HG03095 (cell line): ENCODE data around the gene MBP.
"Not testable (repeated sequence)": the region's sequence is repeated elsewhere in the genome, so short reads cannot be mapped to it uniquely, and the experiment has no call there.

Experiments used
- ATAC-seq: cut with Tn5 transposase; IDR thresholded peaks from one replicate; pipeline ENCODE4 v1.9.1; 2021; ENCODE audit warnings: moderate library complexity; ENCODE audit not compliant: unreplicated experiment

Gene MBP

DNA sequence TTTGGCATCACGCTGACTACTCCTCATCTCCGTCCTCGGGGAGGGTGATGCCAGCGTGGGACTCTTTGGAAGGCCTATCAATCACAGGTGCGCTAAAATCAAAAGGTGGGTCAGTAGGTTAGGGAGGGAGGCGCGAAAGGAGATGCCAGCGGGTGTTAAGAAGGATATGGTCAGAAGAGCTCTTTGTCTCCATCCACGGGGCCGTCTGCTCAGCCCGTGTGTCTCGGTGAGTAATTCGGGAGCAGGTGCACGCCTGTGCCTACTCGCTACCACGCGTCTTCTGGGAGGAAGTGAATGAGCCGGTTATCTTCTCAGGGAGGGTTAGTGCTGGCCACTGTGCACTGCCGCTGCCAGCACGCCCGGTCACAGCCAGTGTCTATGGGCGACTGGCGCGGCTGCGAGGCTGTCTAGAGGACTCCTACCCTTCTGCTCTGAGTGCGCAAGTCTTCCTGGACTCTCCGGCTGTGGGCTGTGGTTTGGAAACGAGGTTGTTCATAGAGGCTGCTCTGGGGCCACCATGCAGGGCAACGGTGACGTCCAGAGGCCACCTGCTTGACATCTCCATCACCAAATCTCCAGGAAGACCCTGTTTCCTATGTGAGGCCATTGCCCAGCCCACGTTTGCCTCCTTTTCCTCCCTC, 153.4 kb downstream of the MBP start:
- ATAC-seq, result no peak

DNA sequence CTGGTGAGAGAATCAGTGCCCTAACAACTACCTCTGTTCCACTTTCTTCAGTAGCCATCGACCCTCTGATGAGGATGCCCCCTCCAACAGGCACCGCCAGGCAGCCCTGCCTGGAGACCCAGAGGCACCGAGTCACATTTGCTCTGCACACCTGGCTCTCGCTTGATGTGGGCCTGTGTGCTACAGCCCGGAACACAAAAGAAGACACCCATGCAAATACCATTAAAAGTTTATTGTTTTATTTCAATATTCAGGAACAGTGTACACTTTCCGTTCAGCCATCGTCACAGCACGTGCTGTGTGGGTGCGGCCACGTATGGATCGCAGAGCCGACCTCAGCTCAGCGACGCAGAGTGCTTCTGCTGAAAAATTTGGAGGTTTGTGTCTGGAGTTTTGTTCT, 154.0 kb downstream of the MBP start:
- ATAC-seq, result no peak

DNA sequence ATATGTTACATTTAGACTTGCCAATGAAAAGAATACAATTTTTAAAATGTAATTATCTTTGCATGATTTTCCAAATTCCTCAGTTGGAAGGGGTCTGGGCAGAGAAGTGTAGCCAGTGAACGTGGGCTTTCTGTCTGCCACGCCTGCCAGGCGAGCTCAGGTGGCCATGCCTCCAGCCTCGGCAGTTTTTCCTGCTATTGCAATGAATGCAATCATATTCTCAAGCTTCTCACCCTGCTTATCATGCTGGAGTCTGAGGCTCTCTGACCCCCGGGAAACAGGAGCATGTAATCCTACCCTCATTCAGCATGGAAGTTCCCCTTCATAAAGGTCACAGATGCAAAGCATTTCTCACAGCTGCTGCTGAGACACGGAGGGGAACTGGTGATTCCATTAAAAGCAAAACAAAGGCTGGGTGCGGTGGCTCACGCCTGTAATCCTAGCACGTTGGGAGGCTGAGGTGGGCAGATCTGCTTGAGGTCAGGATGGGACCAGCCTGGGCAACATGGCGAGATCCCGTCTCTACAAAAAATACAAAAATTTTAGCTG, 154.8 kb downstream of the MBP start:
- ATAC-seq, result no peak

DNA sequence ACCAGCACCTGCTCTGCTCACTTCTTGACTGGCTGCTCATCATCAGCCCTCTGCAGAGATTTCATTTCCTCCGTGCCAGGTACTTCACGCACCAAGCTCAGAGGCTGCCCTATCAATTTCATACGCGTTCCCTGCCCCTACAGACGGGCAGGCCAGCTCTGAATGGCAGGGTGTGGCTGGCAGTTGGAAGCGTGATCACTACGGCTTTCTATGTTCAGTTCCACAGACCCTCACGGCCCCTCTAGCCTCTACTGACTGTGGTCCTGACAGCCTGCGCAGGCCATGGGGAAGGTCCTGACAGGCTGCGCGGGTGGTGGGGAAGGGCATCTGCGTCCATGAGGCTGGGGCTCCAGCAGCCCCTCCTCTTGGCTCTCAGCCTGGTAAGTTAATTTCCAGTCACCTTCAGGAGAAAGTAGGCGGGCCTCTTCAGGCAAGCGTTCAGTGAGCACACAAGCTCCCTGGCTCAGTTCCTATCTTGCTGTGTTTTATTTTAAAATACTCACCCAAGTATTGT, 155.4 kb downstream of the MBP start:
- ATAC-seq, result no peak

DNA sequence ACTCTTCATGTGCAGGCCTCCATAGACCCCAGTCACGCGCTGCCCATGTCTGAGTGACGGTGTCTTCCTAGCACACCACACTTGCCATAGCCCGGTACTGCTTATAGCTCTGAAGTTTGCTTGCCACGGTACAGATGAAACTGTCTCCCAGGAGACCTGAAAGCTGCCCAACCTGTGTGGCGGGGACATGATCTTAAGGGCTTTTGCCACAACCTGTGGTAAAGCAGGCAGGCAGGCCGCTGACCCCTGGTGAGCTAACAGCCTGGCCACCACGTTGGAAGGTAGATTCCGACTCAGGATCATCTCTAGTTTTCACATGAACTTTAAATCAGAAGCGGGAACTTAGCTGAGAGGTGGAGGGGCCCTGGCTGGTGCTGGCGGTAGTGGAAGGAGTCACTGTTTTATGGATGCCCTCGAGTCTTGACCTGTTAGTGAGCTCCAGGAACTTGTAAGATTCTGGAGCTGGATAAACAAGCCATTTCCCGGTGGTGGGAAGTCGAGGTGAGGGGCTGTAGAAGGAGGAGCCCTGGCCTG, 156.9 kb downstream of the MBP start:
- ATAC-seq, result no peak

DNA sequence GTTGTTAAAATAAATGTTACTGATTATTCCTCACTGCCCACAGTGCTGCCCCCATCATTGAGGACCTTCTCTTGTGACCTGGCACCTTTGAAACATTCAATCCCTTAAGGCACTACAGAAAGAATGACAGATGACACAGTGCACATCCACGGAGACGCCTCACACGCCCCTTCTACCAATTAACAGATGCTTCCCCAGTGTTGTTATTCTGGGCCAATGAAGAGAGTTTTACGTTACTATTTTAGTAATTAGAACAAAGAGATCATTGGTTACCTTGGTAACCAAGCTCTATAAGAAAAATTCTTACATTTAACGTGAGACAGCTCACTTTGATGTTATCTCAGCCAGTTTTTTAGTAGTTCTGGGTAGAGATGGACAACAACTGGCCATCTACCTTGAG, 158.2 kb downstream of the MBP start:
- no peak for ATAC-seq

DNA sequence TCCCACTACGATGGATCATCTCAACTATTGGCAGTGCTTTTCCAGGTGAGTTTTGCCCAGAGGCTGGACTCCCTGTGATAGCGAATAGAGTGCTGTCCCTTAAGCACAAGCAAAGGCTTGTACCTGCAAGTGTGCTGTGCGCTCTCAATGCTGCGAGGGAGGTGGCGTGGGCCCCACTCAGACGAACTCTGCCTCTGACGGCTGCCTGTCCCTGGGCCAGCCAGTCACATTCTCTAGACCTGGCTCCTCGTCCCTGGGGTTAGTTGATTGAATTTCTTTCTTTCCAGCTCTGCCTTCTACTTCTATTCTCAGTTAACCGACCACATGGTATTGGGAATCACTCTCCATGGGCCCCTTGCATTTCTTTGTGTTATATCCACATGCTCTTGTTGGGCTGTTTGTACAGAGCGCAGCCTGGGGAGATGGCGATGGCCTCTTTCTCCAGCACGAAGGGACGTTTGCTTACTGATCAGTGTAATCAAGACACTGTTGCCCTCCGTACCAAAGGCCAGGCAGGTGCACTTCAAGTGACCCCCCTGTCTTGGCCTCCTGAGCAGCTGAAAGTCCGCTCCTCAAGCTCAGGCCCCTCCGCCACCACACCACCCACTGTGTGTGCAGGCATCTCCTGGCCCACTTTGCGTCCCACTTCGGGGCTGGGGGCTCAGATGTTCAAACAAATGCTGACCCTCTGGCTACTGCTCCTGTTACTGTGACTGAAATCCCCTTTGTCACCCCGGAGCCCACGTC, 158.9 kb downstream of the MBP start:
- ATAC-seq, result no peak

DNA sequence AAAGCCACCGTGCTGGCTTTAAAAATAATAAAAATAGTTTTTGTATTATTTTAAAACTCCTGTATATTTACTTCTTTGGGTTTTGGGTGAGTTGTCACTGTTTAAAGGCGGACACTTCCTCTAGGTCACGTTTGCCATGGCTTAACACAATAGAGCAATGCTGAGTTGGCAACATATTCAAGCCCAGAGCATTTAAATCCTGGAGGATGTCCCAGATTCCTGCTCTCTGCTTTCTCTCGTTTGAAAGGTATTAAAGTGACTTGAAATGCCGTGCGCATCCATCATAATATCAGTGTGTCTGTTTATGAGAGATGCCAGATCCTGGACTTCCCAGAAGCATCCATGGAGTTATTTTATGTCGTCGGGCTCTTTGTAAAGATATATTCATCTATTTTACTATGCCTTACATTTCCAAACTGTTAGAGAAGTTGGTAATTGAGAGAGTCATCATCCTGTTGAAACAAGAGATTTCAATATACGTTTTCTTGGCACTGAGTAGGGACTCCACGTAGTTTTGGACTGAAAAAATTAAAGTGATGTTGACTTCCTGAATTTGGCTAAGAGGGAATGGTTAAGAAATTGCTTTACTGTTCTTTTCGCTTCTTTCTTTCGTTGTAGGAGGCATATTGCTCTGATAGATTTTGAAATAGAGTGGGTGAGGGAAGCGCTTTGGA, 159.6 kb downstream of the MBP start:
- no peak for ATAC-seq

DNA sequence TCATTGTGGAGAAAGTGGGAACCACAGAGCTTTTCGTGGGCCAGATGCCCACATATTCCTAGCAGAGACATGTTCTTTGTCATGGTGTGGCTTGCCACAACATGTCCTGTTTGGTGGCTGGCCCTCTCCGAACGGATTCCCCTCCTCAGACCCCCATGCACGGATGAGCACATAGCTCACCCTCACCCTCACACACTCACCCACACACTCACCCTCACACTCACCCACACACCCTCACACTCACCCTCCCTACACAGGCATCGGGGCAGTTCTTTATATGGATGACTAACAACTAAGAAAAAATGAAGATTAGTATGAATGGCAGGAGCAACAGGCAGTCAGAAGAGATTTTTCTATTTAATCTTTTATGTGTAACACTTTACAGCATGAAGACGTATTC, 160.3 kb downstream of the MBP start:
- ATAC-seq, result no peak

DNA sequence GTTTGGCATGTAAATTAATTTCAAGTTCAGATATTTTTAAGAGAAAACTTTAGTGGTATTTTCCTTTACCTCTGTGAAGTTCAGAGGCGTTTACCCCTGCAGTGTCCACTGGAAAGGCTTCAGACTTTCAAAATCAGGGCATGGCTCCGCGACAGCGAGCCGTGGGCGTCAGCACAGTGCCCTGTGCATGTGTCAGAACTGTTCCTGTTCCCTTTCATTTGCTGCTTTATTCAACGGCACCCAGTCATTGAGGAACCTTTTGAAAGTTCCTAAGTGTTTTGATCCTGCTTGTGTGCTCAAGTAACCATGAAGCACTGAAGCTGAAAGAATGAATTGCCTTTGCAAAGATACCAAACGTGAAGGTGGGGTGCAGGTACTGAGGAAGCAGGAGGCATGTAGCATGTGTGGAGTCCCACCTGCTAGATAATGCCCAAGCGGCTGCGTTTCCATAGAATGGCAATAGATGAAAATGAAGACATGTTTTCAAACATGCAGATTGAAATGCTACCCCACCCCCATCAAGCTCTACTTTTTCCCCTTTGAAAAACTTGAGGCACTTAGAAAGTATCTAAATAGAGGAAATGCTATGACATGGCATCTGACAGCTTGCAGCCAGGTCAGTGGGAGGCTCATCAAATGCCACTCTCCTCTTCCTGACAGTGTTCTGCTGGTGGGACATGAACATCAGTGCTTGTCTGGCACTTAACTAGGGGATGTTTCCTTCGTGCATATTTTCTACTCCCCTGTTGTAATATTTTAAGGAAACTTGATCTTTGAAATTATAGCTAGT, 161.6 kb downstream of the MBP start:
- ATAC-seq, result no peak

DNA sequence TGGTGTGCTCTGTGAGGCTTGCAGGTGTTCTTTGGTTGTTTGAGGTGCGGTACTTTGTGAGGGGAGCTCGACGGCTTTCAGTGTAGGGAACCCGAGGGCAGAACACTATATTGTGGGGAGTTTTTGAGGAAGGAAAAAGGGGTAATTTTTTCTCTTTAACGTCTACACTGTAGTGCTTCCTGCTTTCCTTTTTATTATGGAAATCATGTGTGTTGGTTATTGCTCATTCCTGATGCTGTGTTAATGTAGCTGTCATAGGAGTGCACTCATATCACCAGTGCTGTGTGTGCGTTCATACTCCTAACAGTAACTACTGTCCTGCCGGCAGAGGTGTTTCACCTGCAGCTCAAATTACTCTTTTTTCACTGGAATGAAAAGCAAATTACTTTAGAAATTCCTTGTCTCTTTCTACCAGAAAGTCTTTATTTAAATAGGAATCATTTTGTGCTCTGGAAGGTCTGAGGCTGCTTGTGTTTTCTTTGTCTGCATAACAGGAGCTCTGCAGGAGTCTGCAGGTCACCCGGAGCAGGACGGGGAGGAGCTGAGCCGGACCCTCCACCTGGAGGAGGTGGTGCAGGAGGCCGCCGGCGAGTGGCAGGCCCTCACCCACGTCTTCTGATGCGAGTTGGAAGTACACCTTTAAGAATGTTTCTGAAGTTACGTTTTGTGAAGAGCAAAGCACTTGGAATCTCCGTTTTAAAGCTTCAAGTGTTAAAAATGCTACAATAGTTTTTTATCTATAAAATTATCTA, 164.7 kb downstream of the MBP start:
- ATAC-seq, result no peak

DNA sequence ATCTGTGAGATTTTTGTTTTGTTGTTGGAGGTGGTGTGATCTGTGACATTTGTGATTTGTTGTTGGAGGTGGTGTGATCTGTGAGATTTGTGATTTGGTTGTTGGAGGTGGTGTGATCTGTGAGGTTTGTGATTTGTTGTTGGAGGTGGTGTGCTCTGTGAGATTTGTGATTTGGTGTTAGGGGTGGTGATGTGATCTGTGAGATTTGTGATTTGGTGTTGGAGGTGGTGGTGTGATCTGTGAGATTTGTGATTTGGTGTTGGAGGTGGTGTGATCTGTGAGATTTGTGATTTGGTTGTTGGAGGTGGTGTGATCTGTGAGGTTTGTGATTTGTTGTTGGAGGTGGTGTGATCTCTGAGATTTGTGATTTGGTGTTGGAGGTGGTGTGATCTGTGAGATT, 165.3 kb downstream of the MBP start:
- not testable (repeated sequence) for ATAC-seq

DNA sequence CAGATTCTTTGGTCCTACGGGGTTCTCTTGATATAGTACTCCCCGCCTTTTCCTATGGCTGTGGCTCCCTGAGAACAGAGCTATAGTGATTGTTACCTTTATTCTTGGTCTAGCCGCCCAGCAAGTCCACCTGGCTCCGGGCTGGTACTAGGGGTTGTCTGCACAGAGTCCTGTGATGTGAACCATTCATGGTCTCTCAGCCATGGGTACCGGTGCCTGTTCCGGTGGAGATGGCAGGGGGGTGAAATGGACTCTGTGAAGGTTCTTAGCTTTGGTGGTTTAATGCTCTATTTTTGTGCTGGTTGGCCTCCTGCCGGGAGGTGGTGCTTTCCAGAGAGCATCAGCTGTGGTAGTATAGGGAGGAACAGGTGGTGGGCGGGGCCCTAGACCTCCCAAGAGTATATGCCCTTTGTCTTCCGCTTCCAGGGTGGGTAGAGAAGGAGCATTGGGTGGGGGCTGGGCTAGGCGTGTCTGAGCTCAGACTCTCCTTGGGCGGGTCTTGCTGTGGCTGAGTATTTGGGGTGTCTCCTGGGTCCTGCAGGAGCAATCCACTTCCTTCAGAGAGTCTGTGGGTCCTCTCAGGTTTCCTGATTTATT, 166.9 kb downstream of the MBP start:
- ATAC-seq, result not testable (repeated sequence)

DNA sequence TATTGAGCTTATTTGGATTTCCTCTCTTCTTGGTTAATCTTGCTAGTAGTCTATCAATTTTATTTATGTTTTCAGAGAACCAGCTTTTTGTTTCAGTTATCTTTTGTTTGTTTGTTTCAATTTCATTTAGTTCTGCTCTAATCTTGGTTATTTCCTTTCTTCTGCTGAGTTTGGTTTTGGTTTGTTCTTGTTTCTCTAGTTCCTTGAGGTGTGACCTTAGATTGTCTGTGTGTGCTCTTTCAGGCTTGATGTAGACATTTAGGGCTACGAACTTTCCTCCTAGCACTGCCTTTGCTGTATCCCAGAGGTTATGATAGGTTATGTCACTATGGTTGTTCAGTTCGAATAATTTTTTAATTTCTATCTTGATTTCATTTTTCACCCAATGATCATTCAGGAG, 168.6 kb downstream of the MBP start:
- ATAC-seq, result no peak

DNA sequence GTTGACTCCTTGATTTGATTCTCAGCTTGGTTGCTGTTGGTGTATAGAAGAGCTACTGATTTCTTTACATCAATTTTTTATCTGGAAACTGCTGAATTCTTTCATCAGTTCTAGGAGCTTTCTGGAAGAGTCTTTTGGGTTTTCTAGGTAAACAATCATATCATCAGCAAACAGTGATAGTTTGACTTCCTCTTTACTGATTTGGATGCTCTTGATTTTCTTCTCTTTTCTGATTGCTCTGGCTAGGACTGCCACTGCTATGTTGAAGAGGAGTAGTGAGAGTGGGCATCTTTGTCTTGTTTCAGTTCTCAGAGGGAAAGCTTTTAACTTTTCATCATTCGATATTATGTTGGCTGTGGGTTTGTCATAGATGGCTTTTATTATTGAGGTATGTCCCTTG, 169.7 kb downstream of the MBP start:
- no peak for ATAC-seq

DNA sequence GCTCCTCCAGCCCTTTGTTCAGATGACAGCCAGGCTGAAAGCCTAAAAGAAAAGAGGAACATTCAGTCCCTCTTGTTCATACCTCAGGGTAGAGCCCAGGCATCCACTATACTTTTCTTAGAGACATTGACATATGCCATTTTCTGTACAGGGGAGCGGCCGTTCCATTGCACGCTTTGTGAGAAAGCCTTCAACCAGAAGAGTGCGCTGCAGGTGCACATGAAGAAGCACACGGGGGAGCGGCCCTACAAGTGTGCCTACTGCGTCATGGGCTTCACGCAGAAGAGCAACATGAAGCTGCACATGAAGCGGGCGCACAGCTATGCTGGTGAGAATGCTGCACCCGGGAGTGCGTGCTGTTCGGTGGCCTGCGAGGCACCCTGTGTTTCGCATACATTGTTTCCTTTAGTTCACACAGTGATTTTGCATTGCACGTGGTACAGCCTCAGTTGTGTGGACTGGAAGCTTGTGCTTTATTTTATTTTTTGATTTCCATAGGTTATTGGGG, 172.0 kb downstream of the MBP start:
- no peak for ATAC-seq

DNA sequence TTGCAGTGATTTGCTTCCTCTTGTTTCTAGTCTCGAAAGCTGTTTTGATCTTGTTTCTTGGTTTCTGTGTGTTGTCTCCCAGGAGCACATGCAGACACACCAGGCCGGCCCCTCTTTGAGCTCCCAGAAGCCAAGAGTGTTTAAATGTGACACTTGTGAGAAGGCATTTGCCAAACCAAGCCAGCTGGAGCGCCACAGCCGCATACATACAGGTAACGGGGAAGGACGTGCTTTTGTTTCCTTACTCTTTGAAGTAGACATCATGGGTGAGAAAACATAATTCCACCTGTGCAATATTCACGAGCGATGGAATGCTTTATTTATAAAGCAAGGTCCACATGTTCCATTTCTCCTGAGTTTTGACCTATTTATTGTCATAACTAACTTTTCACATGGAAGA, 173.0 kb downstream of the MBP start:
- ATAC-seq, result no peak

DNA sequence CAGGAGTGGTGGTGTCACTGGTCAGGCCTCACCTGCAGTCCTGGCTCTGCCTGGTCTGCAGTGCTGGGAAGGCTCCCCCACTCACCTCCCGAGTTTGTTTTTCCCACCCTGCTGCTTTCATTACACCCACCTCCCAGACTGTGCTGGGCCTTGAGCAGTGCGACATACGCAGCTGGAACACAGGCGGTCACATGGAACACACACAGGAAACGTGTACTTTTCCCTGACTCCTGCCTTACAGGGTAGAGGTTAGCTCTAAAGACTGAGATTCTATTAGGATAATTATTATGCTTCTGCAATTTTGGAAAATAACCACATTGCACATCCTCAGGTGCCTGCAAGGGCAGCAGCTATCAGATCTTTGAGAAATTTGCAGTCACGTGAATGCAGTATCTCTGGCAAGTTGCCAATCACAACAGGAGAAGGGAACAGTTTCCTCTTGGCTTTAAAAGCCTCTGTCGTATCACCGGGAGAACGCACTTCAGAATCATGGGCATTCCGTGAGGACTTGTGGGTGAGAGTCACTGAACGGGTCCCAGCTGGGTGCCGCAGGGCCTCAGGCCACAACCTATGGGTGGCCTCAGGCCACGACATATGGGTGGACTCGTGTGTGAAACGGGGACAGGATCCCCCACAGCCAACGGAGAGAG, 173.8 kb downstream of the MBP start:
- ATAC-seq, result no peak
